Thyroid gland (tissue), 4 donors: Measurements from ENCODE around the gene STIM2. TPM values are rescaled to one million over a fixed set of nuclear protein-coding genes. Genes with fewer than 3 reads are reported as not detected.

ENCODE experiments used
- DNase-seq, 2 donors: peaks; one replicate each; pipeline ENCODE4 v3.0.0-alpha.2; 2019
- H3K27ac ChIP-seq, 3 donors: fragments of 200-600 bp; sonication (generic); 1 replicate in 2 of 3; 2 replicates in 1 of 3; pipeline ENCODE4 v1.5.1; 2016 to 2019; ENCODE audit warnings: mild to moderate bottlenecking in 1 of 3, moderate library complexity in 1 of 3
- H3K27me3 ChIP-seq: fragments of 200-600 bp; sonication (generic); one replicate; pipeline ENCODE4 v1.5.1; 2019
- H3K36me3 ChIP-seq, 2 donors: fragments of 200-600 bp; sonication (generic); one replicate each; pipeline ENCODE4 v1.5.1; 2016 to 2019
- H3K4me1 ChIP-seq, 2 donors: fragments of 200-600 bp; sonication (generic); one replicate each; pipeline ENCODE4 v1.5.1; 2017 to 2019
- H3K4me3 ChIP-seq, 3 donors: fragments of 200-600 bp; sonication (generic); replicated peaks in 1 of 3; 1 replicate in 2 of 3; 2 replicates in 1 of 3; pipeline ENCODE4 v1.5.1; 2016; ENCODE audit warnings: mild to moderate bottlenecking in 1 of 3
- H3K9me3 ChIP-seq: fragments of 200-600 bp; sonication (generic); one replicate; pipeline ENCODE4 v1.5.1; 2017
- POLR2A ChIP-seq, 2 donors: fragments of 450-650 bp; IDR thresholded peaks; one replicate each; pipeline ENCODE4 v1.6.1; 2017; ENCODE audit warnings: antibody characterized with exemption in 2 of 2, mild to moderate bottlenecking in 2 of 2, moderate library complexity in 1 of 2
- WGBS, 2 donors: methylation state at CpG; one replicate each; pipeline ENCODE4 v1.1.5; 2017; 5-methylcytosine and 5-hydroxymethylcytosine counted together
- intact Hi-C: fragments of 100-400 bp; cut with DNase I; formaldehyde crosslinking; loops from one replicate; pipeline ENCODE4 v1.15.1; 2023
- total RNA-seq, 4 donors: library from RNA; depleted of rRNA; stranded (reverse); fragments of >200 nt; gene quantifications; one replicate each; pipeline ENCODE4 v1.2.3, GENCODE V29; 2016
- TF ChIP-seq, protein P1 (sequence below), 6 experiments: fragments of 200-600 bp in 3 of 6; fragments of 450-650 bp in 3 of 6; sonication (generic) in 3 of 6; IDR thresholded peaks; one replicate each; pipeline ENCODE4 v1.5.1; 2016 to 2019; ENCODE audit warnings: antibody characterized with exemption in 6 of 6, mild to moderate bottlenecking in 2 of 6, inconsistent platforms in 1 of 6, moderate library complexity in 1 of 6

STIM2 gene
- total RNA-seq, 4 donors from 2014 or later, result 16.4 to 39.1 (median 18.5) TPM

DNA sequence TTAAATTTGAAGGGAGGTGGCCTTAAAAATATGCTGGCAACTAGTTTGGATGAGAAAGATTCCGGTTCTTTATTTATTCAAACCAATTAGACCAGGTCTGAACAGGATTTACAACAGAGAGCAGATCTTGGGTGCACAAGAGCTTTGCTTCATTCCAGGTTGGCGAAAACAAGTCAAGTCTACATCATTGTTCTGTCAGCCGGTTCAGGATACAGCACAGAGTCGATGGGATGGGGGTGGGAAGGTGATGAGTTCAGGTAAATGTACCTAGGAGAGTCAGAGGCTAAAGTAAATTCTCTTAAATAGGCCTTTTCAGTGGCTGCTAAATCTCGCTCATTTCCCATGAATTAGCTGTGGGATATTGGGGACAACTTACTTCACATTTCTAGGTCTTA, 882 bp upstream of the STIM2 start:
- no peak for TF ChIP-seq POLR2A (IDR thresholded peaks at IDR 0.05)
- TF ChIP-seq, protein P1, sequence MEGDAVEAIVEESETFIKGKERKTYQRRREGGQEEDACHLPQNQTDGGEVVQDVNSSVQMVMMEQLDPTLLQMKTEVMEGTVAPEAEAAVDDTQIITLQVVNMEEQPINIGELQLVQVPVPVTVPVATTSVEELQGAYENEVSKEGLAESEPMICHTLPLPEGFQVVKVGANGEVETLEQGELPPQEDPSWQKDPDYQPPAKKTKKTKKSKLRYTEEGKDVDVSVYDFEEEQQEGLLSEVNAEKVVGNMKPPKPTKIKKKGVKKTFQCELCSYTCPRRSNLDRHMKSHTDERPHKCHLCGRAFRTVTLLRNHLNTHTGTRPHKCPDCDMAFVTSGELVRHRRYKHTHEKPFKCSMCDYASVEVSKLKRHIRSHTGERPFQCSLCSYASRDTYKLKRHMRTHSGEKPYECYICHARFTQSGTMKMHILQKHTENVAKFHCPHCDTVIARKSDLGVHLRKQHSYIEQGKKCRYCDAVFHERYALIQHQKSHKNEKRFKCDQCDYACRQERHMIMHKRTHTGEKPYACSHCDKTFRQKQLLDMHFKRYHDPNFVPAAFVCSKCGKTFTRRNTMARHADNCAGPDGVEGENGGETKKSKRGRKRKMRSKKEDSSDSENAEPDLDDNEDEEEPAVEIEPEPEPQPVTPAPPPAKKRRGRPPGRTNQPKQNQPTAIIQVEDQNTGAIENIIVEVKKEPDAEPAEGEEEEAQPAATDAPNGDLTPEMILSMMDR (IDR thresholded peaks at IDR 0.05), result no peak
- Histone ChIP-seq H3K27ac (peak overlapping the region; percentile 54 to 97 (median 92)), H3K4me1 (peaks cover 30% of the 10 kb centered on the region in 2 donors)

GRCh38 chr4:26860922-26861433, 337 bp downstream of the STIM2 start:
- WGBS, 2 donors, result 0% methylated on average over 7 to 20 of the region's 70 CpGs
- Histone ChIP-seq H3K4me1 (peaks cover 30% of the 10 kb centered on the region in 2 donors), H3K27me3 (no peaks in the 10 kb centered on the region), H3K36me3 (no peaks in the 10 kb centered on the region), H3K27ac (peak overlapping the region; percentile 85 to 97 (median 92)), H3K9me3 (no peaks in the 10 kb centered on the region), H3K4me3 (peak overlapping the region; percentile 43 to 93 (median 71))
- TF ChIP-seq, protein P1 (IDR thresholded peaks at IDR 0.05), result peak in 1 of 6 experiments; percentile 2
- no peak for TF ChIP-seq POLR2A (IDR thresholded peaks at IDR 0.05)
- intact Hi-C loops, result loop anchor here (10.0 kb wide), 1 partner anchor 144 kb away; no protein-coding TSS in a partner anchor
- peak; percentile 48 to 55 for DNase-seq

More for the DNA sequence above, 882 bp upstream of the STIM2 start:
- Histone ChIP-seq H3K4me3 (peak overlapping the region; percentile 33 to 93 (median 52)), H3K27me3 (no peaks in the 10 kb centered on the region), H3K36me3 (no peaks in the 10 kb centered on the region), H3K9me3 (no peaks in the 10 kb centered on the region)
- 19 to 24% methylated on average over 5 of the region's 5 CpGs for WGBS, 2 donors
- intact Hi-C loops, result loop anchor here (10.0 kb wide), 1 partner anchor 145 kb away; no protein-coding TSS in a partner anchor
- peak; percentile 20 to 25 for DNase-seq

- intact Hi-C loops, result loop anchor here (10.0 kb wide), 1 partner anchor 143 kb away; no protein-coding TSS in a partner anchor
- Histone ChIP-seq H3K4me1 (peaks cover 30% of the 10 kb centered on the region in 2 donors), H3K27ac (peak overlapping the region; percentile 85 to 97 (median 92)), H3K27me3 (no peaks in the 10 kb centered on the region), H3K9me3 (no peaks in the 10 kb centered on the region), H3K36me3 (no peaks in the 10 kb centered on the region), H3K4me3 (peak overlapping the region; percentile 43 to 93 (median 71))
- 1% methylated on average over 22 to 36 of the region's 36 CpGs for WGBS, 2 donors
- DNase-seq, result peak; percentile 79 to 81
- TF ChIP-seq, protein P1 (IDR thresholded peaks at IDR 0.05), result no peak
- TF ChIP-seq POLR2A (IDR thresholded peaks at IDR 0.05), result peak in 1 of 2 donors; percentile 59
Observed at GRCh38 chr4:26861434-26862186, 969 bp downstream of the STIM2 start.

- intact Hi-C loops, result loop anchor here (10.0 kb wide), 1 partner anchor 142 kb away; no protein-coding TSS in a partner anchor
- TF ChIP-seq POLR2A (IDR thresholded peaks at IDR 0.05), result no peak
- TF ChIP-seq, protein P1 (IDR thresholded peaks at IDR 0.05), result no peak
- DNase-seq, result no peak
- Histone ChIP-seq H3K4me1 (peaks cover 30% of the 10 kb centered on the region in 2 donors), H3K27ac (peak overlapping the region in 1 of 3 donors; percentile 92), H3K36me3 (no peaks in the 10 kb centered on the region), H3K4me3 (peak overlapping the region in 1 of 3 donors; percentile 93), H3K27me3 (no peaks in the 10 kb centered on the region), H3K9me3 (no peaks in the 10 kb centered on the region)
- WGBS, 2 donors, result 17 to 21% methylated on average over 3 of the region's 3 CpGs
Observed at GRCh38 chr4:26862381-26862915, 1.8 kb downstream of the STIM2 start.
